HG03039 (cell line): ENCODE results near the gene DOP1A.
A peak's percentile ranks its signal among the peaks of the same experiment; 100 is the strongest.

Experiments used
- ATAC-seq: cut with Tn5 transposase; IDR thresholded peaks from one replicate; pipeline ENCODE4 v1.9.1; 2021; ENCODE audit warnings: mild to moderate bottlenecking, moderate library complexity; ENCODE audit not compliant: unreplicated experiment

The DOP1A gene

DNA sequence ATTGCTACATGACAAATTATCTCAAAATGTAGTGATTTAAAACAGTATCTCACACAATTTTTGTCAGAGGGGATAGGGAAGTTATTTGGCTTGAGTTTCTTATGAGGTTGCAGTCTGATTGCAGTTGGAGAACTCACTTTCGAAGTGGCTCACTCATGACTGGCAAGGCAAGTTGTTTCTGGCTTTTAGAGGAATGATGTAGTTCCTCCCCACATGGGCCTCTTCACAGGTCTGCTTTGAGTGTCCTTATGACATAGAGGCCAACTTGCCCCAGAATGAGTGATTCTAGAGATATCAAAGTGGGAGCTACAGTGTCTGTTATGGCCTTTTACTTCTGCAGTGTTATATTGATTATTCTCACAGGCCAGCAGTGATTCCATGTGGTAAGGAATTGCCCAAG lies 6.1 kb downstream of the DOP1A start:
- no peak for ATAC-seq

DNA sequence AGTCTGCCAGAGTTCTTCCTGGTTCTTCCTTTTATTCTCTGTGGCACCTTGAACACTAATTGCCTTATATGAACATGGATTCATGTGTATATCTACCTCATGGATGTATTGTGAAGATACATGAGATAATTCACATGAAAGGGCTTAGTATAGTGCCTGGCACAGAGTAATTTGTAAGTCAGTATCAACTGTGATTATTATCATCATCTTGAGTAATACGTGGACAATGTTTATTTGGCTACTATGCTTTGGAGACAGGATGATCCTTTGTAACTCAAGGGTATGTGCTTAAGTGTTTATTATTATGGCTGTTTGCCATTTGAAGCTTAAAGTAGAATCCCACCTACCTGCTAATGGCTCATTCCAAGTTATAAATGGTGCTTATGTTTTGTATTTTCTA lies 16.0 kb downstream of the DOP1A start:
- no peak for ATAC-seq

DNA sequence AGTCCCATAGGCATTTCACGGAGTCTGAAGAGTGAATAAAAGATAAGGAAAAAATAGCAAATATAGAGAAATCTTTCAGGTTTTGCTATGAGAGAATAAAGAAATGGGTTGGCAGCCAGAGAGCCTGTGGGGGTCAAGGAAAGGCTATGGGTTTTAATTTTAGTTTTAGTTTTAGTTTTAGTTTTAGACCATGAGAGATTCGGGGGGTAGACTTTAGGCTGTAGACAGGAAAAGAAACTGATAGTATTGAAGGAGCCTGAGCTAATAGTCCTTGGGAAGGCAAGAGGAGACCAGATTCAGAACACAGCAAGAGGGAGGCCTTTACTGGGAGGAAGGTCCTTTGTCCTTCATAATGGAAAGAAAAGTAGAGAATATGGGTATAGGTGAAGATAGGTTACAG lies 19.3 kb downstream of the DOP1A start:
- ATAC-seq: peak; percentile 99

DNA sequence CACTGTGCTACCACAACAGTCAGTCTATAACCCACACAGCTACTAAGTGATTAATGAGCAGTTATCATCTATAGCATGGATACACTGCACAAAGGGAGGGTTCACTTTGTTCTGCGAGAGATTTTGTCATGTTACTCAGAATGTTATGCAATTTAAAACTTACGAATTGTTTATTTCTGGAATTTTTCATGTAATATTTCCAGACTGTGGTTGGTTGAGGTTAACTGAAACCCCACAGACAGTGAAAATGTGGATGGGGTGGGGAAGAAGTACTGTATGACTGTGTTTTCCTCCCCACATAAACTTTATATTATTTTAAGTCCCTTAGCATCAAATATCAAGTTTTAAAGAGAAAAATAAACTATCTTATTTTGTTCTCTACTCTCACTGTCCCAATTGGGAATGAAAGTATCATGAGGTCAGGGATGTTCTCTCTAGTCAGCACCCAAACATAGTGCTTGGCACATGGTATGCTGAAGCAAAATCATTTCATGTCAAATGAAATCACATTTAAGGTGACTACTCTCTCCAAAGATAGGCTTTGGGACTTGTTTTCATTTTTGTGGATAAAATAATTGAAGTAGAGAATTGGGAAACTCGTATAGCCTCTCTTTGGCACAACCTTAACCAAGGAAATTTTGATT lies 25.4 kb downstream of the DOP1A start:
- ATAC-seq: no peak

DNA sequence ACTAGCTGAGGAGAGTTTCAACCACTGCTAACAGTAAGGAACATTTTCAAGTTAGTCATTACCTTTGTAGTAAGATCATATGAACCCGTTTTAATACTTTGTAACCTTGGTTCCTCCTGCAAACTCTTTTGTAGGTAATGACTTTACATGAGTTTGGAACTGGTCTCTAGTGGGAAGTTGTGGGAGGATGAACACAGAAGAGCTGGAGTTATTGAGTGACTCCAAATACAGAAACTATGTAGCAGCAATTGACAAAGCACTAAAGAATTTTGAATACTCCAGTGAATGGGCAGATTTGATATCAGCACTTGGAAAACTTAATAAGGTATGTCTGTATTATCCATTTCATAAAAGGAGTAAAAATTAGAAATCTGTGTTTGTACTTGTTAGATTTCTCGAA lies 29.3 kb downstream of the DOP1A start:
- ATAC-seq: no peak

DNA sequence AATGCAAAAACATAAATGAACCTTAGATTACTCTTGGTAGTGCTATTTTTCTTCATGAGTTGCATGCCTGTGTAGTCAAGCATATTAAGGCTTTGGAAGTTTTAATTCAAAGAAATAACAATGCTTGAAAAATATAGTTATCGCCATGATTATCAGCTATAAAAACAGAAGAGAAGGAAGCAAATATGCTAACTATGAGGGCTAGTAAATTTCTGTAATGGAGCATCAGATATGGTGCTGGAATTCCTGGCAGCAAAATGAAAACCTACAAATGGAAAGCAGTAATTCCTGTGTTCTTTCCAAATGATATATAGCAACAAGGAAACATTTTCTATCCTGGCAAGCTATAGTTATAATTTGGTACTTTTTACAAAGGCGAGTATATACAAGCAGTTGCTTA lies 29.7 kb downstream of the DOP1A start:
- ATAC-seq: no peak

DNA sequence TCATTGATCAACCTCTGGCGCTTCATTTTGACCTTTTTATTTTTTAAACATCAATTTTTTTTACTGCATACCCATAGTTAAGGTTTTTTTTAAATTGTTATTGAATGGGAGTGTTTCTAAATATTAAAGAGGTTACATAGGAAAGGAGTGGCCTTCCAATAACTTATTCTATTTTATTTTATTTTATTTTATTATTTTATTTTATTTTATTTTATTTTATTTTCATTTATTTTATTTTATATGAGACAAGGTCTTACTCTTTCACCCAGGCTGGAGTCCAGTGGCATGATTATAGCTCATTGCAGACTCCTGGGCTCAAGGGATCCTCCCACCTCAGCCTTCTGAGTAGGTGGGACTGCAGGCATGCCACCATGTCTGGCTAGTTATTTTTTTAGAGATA lies 30.2 kb downstream of the DOP1A start:
- no peak for ATAC-seq

DNA sequence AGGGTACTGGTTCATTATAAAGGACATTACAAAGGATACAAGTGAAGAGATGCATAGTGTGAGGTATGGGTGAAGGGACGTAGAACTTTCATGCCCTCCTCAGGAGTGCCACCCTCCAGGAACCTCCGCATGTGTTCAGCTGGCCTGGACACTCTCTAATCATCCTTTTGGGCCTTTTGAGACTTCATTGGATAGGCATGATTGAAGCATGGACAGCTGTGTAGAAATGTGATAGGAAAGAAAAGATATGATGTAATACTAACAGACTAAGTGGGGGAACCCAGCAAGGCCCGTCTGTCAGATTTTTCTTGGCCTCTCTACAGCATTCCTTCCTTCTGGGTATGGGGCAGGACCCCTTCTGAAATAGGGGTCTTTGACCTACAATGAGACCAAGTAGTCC lies 31.1 kb downstream of the DOP1A start:
- ATAC-seq: no peak

DNA sequence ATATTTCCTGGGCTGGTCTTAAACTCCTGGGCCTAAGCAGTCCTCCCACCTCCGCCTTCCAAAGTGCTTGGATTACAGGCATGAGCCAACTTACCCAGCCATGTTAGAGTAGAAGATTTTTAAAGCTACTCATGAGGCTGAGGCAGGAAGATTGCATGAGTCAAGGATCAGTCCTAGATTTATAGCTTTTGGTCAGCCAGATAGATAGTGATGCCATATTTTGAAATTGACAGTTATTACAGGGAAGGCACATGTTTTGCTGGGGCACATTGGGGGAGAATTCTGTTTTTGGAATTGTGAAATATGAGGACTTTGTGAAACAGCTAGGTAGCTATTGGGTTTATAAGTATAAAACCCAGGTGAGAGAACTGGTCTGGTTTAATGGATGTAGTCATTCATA lies 40.9 kb downstream of the DOP1A start:
- no peak for ATAC-seq

DNA sequence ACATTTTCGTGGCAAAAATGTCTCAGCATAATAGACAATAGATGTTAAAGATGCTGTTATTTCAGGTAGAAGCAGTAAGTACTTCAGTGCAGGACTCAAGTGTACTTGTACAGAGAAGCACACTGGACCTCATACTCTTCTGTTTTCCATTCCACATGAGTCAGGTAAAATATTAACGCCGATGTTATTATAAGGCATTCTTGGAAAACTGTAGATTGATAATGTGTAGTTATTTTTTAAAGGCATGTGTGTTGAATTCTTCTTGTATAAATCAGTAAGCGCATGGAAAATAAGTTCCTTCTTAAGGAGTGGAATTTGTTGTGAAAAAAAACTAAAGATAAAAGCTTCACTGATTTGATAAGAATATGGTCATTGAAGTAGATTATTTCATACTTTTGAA lies 45.8 kb downstream of the DOP1A start:
- no peak for ATAC-seq

DNA sequence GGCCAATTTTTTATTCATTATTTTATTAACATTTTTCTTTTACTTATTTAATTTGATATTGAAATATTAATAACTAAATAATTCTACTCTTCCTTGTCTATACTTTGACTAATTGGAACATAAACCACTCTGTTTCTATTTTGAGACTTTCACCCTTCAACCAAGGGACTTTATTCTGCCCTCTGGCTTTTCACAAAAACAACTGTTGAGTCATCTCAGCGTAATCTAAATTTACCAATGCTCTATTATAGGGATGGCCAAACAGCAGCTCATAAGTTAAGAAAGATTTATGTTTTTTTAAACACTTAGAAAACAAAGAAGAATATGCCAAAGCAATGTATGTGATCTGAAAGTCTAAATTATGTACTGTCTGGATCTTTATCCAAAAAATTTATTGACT lies 46.7 kb downstream of the DOP1A start:
- no peak for ATAC-seq

DNA sequence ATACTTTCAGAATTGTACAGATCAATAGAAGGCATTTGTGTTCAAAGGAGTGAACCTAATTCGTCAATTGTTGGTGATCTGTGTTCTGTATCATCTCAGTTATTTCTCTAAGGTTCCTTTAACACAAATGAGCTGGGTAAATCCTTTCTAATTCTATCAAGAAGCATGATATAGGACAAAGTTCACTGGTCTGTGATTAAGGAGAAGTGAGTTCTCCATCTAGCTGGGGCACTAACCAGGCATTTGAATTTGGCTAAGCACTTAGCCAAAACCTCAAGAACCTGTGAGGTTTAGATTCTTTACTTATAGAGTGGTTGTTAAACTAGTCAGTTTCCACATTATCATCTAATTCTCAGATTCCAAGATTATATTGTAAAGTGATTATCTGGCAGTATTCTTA lies 50.3 kb downstream of the DOP1A start:
- no peak for ATAC-seq

DNA sequence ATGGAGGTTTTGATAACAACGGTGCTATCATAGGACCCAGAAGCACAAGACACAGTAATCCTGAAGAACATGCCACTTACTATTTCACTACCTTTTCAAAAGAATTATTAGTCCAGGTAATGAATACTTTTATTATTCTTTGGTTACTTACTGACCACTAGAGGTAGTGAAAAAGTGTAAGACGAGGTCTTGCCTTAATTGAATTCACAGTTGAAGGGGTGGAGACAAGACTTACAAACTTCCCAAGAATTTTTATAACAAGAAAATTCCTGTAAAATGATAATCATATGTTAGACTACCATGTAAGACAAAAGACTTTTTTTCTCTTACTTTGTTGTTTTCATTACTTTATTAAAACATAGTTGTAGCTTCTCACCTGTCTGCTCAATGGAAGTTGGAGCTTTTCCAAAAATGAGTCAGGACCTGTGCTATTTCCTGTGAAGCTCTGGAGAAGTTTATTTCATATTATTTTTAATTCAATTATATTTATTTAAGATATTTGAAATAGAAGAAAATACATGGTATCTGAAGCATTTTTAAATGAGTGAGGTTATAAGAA lies 52.4 kb downstream of the DOP1A start:
- no peak for ATAC-seq

DNA sequence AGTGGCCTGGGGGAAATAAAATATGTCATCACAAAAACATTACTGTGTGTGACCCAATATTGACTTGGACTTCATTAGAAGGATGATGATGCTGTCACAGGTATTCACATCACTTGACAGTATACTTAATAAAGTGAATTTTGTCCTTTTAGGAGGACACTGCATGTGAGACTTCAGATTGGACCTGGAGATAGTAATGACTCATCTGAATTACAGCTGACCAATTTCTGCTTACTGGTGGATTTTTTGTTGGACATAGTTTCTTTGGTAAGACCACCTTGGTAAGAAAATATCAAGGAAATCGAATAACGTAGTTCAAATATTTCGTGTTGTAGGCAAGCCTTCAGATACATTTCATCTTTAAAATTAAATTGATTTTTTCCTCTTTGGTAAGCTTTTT lies 57.1 kb downstream of the DOP1A start:
- ATAC-seq: no peak

DNA sequence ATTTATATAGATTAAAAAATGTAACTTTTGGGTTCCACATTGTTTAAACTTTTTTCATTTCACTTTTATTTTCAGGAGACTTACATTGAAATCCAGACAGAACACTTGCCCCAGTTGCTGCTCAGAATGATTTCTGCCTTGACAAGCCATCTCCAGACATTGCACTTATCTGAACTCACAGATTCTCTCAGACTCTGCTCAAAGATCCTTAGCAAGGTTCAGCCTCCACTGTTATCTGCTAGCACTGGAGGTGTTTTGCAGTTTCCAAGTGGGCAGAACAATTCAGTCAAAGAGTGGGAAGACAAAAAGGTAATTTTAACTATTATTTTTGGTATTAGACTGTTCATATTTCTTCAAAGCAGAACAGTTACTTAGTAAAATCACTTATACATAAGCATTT lies 58.0 kb downstream of the DOP1A start:
- ATAC-seq: no peak

DNA sequence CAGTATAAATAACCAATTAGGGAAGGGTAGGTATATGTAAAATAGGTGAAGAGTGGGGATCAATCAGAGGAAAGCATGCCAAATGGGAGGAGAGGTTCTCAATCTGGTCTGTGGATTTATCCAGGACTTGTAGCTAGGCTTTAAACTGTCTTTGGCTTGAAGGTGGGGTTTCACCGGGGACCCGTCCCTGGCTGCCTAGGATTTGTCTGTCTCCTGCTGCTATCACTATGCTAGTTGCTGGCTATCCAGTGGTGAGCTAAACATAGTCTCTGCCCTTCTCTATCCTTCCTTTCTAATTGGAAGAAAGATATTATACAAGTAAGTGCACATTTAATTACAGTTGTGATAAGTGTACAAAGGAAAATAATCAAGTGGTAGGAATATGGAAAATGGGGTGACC lies 58.8 kb downstream of the DOP1A start:
- ATAC-seq: no peak

DNA sequence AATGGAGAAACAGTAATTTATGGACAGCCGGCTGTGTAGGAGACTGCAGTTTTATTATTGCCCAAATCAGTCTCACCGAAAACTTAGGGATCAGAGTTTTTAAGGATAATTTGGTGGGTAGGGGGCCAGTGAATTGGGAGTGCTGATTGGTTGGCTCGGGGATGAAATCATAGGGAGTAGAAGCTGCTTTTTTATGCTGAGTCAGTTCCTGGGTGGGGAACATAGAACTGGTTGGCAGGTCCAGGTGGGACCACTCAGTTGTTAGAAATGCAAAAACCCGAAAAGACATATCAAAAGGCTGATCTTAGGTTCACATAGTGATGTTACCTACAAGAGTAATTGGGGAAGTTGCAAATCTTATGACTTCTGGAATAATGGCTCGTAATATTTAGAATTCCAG lies 59.3 kb downstream of the DOP1A start:
- ATAC-seq: no peak

DNA sequence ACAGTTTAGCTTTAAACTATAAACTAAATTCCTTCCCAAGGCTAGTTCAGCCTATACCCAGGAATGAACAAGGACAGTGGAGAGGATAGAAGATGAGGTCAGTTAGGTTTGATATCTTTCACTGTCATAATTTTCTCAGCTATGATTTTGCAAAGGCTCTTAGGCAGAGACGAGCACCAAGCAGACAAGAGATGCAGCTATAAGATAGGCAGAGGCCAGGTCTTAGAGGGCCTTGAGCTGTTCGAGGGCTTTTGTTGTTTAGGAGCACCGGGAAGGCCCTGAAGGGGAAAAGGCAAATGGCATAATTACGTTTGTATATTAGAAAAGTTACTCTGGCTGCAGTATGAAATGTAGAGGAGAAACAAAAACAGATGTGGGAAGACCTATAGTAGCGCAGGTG lies 59.8 kb downstream of the DOP1A start:
- no peak for ATAC-seq

DNA sequence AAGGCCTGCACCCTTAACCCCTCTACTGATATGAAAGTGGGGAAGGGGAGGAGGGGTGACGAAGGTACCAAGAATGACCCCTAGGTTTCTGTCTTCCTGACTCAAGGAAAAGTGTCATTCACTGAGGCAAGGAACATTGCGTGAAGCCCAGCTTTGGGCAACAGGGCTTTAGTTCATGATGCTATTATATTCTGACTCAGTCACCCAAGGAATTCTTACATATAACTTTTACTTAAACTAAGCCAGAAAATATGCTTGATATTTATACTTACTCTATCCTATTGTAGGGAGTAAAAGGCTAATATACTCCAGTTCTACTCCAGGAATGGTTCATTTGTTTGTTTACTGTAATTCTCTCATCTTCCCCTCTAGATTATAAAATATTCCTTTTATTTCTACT lies 60.5 kb downstream of the DOP1A start:
- no peak for ATAC-seq

DNA sequence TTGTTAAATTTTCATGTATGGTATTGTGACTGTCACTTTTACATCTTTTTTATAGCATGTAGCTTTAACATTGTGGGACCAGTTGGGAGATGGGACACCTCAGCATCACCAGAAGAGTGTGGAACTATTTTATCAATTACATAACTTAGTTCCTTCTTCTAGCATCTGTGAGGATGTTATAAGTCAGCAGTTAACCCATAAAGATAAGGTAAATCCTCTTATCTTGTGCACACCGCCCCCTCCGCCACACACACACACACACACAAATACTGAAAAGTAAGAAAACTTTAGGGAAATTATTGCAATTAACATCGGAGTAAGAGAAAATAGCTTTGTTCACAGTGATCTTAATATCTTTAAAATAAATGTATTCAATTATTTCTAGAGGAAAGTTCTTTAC lies 64.7 kb downstream of the DOP1A start:
- ATAC-seq: no peak

DNA sequence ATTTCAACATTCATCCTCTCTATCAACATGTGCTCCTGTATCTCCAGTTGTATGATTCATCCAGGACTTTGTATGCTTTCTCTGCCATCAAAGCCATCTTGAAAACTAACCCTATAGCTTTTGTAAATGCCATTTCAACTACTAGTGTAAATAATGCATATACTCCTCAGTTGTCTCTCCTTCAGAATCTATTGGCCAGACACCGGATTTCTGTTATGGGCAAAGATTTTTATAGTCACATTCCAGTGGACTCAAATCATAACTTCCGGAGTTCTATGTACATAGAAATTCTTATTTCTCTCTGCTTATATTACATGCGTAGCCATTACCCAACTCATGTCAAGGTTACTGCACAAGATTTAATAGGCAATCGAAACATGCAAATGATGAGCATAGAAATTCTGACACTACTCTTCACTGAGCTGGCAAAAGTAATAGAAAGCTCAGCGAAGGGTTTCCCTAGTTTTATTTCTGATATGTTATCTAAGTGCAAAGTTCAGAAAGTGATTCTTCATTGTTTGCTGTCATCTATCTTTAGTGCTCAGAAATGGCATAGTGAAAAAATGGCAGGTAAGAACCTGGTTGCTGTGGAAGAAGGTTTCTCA lies 70.7 kb downstream of the DOP1A start:
- ATAC-seq: no peak

DNA sequence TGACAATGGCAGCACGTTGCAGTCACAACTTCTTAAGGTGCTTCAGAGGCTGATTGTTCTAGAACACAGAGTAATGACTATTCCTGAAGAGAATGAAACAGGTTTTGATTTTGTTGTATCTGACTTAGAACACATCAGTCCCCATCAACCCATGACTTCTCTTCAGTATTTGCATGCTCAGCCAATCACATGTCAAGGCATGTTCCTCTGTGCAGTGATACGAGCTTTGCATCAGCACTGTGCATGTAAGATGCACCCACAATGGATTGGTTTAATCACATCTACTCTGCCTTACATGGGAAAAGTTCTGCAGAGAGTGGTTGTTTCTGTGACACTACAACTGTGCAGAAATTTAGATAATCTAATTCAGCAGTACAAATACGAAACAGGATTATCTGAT lies 71.3 kb downstream of the DOP1A start:
- ATAC-seq: no peak

DNA sequence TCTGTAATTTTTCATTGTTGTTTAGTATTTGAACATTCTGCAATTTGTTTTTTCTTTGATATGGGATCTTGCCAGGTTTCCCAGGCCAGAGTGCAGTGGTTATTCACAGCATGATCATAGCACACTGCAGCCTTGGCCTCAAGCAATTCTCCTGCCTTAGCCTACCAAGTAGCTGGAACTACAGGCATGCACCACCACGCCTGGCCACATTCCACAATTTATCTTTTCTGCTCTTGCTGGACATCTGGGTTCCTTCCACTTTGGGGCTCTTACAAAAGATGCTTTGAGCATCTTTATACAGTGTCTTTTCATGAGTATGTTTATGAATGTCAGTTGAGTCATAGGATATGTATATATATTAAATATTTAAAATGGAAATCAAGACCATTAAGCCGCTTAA lies 83.6 kb downstream of the DOP1A start:
- ATAC-seq: no peak
